HG03280 (cell line): ENCODE results near the gene CAPZB.

Experiments
- ATAC-seq: cut with Tn5 transposase; IDR thresholded peaks from one replicate; pipeline ENCODE4 v1.9.1; 2021; ENCODE audit warnings: mild to moderate bottlenecking, moderate library complexity; ENCODE audit not compliant: unreplicated experiment

The CAPZB gene

DNA sequence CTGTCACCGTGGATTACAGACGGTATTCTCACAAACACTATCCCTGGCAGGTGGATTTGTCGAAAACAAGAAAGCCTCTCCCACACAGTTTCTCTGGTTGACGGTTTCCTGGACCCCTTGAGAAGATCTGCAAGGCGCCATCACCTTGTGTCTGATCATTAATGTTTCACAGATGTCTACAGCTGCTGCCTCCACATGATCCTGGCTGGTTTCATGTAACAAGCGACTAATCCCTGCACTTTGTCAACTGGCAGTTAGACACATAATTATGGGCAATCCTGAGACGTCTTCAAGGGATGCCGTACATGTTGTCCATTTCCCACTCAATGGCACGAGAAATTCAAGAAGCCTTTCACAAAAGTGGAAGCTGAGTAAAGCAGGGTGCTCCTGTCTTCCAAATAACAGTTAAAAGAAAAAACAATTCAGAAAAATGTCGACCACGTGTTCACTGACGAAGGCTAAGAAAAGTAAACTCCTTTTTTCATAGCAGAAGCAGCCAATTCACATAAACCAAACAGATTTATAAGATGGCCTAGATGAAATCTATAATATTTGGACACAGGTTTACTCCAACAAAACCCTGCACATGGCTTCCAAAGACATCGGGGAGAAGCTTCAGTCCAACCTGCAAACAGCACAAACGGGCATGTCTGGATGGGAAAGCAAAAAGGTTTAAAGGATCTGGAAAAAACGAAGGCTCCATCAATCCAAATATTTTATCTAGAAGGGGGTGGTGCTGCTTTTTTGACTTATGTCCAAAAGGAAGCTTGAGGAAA, 52.2 kb downstream of the CAPZB start:
- ATAC-seq, result no peak

DNA sequence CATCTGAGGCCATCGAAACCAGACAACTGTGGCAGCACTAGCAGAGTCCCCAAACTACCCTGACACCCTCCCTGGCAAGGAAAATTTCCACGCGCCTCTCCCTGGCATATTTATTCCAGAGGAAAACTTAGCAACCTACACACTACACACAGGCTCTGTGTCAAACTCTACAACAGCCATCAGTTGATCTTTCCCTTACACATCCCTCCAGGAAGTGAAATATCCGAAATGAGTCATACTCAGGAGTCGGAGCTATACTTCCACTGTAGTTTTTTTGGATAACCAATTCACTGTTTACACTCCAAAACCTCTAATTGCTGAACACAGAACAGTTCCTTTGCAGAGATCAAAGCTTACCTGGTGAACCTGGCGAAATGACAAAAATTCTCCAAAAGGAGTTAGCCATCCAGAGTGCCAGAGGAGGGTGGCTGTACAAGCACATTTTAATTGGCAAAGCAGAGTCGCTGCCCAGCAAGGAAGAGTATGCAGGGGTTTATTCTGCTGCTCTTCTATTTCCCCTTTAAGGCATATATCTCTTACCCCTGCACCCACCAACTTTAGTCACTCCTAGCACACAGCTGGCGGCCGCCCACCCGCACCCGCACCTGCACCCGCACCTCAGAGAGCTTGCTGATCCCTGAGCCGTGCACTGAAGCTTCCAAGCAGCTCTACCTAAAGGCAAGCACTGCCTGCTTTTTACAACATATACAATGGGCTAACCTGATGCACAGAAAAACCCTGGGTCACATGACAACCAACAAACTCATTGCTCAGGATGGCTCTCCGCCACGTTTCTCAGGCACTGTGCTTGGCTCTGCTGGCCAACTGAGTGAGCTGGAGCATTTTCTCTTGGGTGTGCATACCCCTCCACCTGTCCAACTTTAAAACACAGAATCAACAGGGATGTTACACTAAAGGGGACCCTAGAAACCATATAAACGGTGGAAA, 54.9 kb downstream of the CAPZB start:
- no peak for ATAC-seq

- no peak for ATAC-seq
Measured at GRCh38 chr1:19429611-19430010, 55.7 kb downstream of the CAPZB start.

- ATAC-seq, result no peak
Measured at GRCh38 chr1:19427087-19427781, 58.1 kb downstream of the CAPZB start.

- no peak for ATAC-seq
Measured at GRCh38 chr1:19426294-19427086, 58.8 kb downstream of the CAPZB start.

GRCh38 chr1:19425646-19426239, 59.6 kb downstream of the CAPZB start:
- ATAC-seq, result no peak

GRCh38 chr1:19424651-19425570, 60.4 kb downstream of the CAPZB start:
- ATAC-seq, result no peak

GRCh38 chr1:19423130-19423529, 62.2 kb downstream of the CAPZB start:
- no peak for ATAC-seq

- ATAC-seq, result no peak
Measured at GRCh38 chr1:19421365-19421764, 64.0 kb downstream of the CAPZB start.

DNA sequence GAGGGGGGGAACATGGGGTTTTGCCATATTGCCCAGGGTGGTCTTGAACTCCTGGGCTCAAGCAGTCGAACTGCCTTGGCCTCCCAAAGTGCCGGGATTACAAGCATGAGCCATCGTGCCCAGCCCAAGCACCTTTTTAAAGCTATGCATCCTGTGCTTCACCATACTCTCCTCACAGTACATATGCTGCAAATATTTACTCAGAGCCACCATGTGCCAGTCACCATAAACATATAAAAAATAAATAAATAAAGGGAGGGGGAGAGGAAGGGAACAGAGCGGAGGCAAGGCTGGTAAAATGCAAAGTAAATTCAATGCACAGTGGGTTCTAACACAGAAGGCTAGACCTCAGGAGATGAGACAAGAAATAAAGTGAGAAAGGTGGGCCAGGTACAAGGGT, 64.7 kb downstream of the CAPZB start:
- ATAC-seq, result no peak

GRCh38 chr1:19419691-19420090, 65.6 kb downstream of the CAPZB start:
- ATAC-seq, result no peak

DNA sequence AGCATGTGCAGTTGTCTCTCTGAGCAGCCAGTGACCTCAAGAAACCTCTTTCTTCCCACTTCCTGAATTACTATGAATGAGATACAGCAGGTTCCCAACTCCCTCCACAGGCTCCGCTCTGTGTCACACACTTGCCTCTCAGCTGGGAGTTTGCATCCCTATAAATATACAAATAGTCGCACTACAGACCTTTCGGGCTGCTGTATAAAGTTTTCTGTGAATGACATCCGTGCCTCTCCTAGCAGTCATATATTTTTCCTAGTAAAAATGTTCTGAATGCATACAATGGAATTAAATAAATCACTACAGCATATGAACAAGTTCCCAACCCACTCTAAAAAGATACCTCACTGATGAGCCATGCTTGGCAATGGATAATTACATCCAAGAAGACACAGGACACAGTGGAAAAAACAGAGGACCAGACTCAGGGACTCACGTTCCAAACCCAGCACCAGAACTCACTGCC, 66.8 kb downstream of the CAPZB start:
- ATAC-seq, result no peak

DNA sequence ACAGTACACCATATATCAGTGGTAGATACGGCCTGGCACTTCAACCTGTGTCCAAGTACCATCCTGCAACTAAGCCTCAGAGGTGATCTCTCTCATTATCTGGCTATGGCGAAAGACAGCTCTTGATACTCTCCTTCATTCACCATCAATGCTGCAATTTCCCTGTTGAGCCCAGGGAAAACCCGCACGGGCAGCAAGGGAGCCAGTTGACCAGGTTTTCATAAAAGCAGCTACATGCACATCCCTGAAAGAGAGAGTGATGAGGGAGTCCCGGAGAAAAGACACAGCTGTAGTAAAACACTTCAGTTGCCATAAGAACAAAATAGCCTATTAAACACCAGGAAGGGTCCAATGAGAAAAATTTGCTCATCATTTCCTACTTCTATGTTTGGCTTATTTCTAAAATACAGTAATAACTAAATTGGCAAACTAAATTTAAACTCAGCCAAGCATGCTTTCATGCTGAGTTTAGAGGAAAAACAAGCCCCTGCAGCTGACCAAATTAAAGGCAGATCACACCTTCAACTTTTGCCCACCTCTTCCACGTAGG, 68.3 kb downstream of the CAPZB start:
- no peak for ATAC-seq

DNA sequence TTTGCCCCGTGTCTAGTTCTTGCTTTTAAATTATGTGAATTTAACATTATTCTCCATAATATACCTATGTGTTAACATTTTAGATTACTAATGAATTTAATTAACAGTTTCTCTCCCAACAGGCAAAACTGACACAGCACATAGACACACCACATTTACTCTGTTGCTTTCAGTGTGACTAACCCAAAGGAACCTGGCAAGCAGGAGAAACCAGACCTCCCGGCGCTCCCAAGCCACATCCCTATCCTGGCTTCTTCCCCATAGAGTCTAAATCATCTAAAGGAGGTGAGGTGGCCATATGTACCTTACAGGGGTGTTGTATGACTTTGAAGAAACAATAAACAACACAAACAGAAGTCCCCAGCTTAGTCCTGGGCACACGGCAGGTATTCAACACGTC, 69.2 kb downstream of the CAPZB start:
- no peak for ATAC-seq

DNA sequence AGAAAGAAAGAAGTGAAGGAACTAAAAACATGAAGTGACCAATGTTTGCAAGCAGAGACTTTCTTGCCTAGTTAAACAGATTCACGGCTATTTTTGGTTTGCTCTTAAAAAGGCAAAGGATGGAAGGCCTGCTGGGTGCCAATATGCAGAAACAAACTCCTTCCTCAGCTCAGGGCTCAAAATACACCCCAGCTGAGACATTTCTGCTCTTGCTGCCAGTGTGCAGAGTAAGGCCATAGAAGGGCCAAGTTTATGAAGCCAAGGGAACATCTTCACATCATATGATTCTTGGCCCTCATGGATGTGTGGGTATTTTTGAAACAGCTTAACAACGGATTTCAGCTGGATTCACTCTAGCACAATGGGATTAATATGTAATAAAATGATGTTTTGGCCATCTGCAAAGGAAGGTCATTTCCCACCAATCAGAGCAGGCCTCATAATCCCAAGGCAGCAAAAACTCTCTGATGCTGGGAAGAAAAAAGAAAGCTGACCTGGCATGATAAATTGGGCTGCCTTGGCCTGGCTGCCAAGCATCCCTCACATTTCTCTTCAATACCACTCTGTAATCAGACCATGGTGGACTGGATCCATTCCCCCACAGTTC, 70.7 kb downstream of the CAPZB start:
- ATAC-seq, result no peak

DNA sequence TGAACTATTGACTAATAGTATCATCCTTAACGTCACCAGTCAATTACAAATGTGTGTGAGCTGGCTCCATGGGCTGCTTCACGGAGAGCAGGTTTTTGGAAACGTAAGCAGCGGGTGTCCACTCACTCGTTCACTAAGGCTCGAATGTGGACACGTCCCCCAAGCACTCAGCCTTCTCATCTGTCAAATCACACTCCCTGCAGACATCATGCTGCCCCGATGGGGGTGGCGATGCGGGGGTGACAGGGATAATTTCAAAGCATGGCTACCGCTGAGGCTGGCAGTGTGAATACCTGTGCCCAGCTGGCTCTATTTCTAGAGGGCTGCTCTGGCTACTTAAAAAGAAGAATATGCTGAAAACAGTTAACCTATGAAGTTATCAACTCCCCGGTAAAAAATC, 71.3 kb downstream of the CAPZB start:
- ATAC-seq, result no peak

DNA sequence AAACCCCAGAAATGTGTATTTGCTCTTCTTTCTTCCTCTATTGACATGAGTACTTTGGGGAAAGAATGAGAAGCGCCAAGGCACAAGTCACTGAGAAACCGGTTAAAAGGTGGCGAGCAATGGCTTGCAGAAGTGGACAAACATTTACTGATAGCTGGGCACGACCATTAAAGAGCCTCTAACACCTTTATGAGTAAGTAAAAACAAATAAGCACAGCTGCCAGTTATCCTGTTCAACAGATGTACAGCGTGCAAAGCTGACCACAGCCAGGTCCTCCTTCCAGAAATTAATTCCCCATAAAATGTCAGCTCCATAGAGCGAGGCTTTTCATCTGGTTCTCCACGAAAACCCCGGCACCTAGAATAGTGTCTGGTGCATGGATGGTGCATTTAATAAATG, 72.7 kb downstream of the CAPZB start:
- no peak for ATAC-seq

DNA sequence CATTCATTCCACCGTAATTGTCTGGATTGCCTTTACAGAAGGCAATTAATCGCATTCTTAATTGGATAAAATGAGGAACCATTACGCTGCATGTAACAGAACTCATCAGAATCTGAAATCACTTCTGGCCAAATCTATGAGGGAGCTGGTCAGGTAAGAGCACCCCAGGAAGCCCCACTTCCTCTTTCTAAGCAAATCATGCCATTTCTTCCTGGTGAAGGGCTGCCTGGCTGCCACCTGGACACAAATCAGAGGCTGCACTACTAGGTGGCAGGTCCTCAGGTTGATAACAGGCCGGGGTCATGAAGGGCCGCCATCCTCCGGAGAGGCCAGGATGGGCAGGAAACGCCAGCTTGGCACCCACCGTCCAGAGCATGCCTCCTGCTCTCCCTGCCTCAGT, 73.7 kb downstream of the CAPZB start:
- ATAC-seq, result no peak
